Liver (tissue), 3 donors: Measurements from ENCODE around the gene RNF144B.

Experiments
- CTCF ChIP-seq: fragments of 150-350 bp; IDR thresholded peaks from 2 replicates; pipeline ENCODE4 v1.5.1; 2017; ENCODE audit warnings: improper control_type of control experiment, low read depth, low read length; ENCODE audit not compliant: missing input control
- FOXA2 ChIP-seq: IDR thresholded peaks from 2 replicates; pipeline ENCODE4 v1.6.1; 2016; ENCODE audit warnings: antibody characterized with exemption
- GABPA ChIP-seq, 2 donors: IDR thresholded peaks in 1 of 2; conservative IDR thresholded peaks in 1 of 2; 2 replicates each; pipeline ENCODE4 v1.6.1; 2016; ENCODE audit warnings: antibody characterized with exemption in 2 of 2, mild to moderate bottlenecking in 1 of 2, moderate library complexity in 1 of 2
- JUND ChIP-seq, 2 donors: IDR thresholded peaks; 2 replicates each; pipeline ENCODE4 v1.6.1; 2016; ENCODE audit warnings: antibody characterized with exemption in 2 of 2
- MAX ChIP-seq: IDR thresholded peaks from 2 replicates; pipeline ENCODE4 v1.6.1; 2016; ENCODE audit warnings: antibody characterized with exemption
- TAF1 ChIP-seq: conservative IDR thresholded peaks from 2 replicates; pipeline ENCODE4 v1.6.1; 2016; ENCODE audit warnings: antibody characterized with exemption, mild to moderate bottlenecking
- YY1 ChIP-seq: IDR thresholded peaks from 2 replicates; pipeline ENCODE4 v1.6.1; 2016; ENCODE audit warnings: antibody characterized with exemption, mild to moderate bottlenecking
- ZBTB33 ChIP-seq: IDR thresholded peaks from 2 replicates; pipeline ENCODE4 v1.6.1; 2016; ENCODE audit warnings: antibody characterized with exemption
- donor health status: healthy.
- donor health status: healthy.

GRCh38 chr6:18439581-18439980, 52.4 kb downstream of the RNF144B start:
- TF ChIP-seq CTCF = no peak
- no peak for TF ChIP-seq FOXA2
- no peak for TF ChIP-seq GABPA (IDR thresholded peaks at IDR 0.05 in 1 of 2, conservative IDR thresholded peaks at IDR 0.05 in 1 of 2)
- no peak for TF ChIP-seq TAF1
- no peak for TF ChIP-seq JUND (IDR thresholded peaks at IDR 0.05)
- no peak for TF ChIP-seq YY1
- no peak for TF ChIP-seq MAX
- TF ChIP-seq ZBTB33 = no peak
